Stimulated activated CD4-positive, alpha-beta T cell treated with anti-CD3 and anti-CD28 coated beads, Interleukin-12 subunit alpha, Interleukin-12 subunit beta, amount 100 ng/mL, for 48 hours (primary cell): ENCODE results near the gene APBB2.
"Not testable (repeated sequence)": the region's sequence is repeated elsewhere in the genome, so short reads cannot be mapped to it uniquely, and the experiment has no call there.

Experiments used
- DNase-seq, 3 donors: peaks; one replicate each; pipeline ENCODE4 v3.0.0-alpha.2; 2020; ENCODE audit warnings: low read depth in 2 of 3, low spot score in 1 of 3

Gene APBB2

DNA sequence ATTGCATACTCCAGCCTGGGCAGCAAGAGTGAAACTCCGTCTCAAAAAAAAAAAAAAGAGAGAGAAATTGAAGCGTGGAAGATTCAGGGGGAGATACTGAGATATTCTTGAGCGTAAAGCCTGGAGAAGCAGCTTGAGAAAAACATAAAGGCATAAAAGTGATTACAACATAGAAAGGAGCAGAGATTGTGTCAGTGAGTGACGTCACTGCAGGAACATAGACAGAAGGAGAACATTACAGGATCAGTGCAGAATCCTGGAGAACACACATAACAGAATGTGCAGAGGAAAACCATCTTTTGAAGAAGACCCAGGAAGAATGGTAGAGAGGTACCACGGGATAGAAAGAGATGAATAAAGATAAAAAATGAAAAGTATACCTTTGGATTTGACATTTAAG is 147.0 kb downstream of the APBB2 start:
- DNase-seq: no peak

DNA sequence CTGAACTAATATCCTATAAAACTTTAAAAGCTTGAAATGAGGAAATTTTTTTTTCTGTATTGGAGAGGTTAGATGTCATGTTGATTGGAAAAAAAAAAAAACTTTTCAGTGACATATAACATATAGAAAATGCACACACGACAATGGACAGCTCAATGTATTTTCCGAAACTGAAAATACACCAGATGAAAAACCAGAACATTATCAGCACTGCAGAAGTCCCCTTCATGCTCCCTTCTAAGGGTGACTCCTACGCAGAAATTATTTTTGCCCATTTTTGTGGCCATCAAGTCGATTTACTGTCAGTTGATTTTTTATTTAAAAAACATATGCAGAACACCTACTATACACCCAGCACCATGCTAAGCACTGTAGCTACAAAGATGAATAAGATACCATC is 148.3 kb downstream of the APBB2 start:
- no peak for DNase-seq

DNA sequence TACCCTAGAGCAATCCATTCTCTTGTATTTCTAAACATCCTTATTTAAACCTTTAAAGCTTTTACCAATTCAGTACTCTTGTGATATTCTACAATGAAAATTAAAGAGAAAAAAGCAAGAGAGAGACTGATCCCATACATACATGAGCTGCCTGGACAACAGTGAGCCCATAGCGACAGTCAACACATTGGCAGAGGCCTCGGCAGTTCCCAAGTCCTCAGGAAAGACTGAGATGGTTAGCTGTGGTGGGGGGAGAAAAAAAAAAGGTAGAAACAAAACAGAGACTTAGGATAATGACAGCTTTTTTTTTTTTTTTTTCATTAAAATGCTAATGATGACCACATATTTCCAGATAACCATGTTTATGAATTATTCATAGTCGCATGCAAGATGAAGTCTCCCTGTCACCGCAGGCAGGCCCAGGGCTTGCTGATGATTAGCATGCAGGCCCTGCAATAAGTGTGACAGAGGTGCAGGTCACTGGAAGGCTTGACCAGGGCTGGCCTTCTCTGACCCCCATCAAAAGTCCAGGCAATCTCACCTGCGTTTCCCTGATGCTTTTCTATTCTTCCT is 148.8 kb downstream of the APBB2 start:
- no peak for DNase-seq

DNA sequence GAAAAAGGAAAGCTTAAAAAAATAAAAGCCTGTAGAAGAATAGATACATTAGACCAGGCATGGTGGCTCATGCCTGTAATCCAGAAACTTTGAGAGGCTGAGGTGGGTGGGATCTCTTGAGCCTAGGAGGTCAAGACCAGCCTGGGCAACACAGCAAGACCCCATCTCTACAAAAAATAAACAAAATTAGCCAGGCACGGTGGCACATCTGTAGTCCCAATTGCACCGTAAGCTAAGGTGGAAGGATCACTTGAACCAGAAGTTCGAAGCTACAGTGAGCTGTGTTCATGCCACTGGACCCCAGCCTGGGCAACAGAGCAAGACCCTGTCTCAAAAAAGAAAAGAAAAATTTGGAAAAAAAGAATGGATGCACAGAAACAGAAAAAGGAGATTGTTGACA is 149.4 kb downstream of the APBB2 start:
- no peak for DNase-seq

DNA sequence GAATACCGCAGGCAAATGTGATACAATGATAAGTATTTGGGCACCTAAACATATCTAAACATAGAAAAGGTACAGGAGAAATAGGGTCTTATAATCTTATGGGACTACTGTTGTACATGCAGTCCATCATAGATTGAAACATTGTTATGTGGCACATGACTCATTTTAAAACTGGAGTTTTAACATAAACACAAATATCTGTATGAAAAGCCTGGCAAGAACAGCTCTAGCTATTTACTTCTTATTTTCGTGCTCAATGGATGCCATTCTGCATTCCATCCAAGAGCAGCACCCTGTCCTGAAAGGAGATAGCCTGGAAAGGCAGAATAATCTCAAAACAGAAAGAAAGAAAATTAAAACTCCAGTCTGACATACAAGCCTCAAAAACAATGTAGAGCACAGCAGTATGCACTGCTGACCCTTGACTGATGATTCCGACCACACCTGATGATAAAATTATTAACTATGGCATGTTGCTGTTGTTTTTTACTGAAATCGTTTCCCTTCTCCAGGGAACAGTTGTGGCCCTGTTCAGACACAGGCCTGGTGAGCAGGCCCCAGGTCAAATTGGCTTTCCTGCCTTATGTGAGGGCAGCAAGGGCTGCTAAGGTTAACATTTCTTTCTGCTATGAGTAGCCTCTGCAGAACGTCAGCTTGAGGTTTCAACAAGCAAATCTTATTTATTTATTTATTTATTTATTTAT is 152.7 kb downstream of the APBB2 start:
- DNase-seq: no peak

DNA sequence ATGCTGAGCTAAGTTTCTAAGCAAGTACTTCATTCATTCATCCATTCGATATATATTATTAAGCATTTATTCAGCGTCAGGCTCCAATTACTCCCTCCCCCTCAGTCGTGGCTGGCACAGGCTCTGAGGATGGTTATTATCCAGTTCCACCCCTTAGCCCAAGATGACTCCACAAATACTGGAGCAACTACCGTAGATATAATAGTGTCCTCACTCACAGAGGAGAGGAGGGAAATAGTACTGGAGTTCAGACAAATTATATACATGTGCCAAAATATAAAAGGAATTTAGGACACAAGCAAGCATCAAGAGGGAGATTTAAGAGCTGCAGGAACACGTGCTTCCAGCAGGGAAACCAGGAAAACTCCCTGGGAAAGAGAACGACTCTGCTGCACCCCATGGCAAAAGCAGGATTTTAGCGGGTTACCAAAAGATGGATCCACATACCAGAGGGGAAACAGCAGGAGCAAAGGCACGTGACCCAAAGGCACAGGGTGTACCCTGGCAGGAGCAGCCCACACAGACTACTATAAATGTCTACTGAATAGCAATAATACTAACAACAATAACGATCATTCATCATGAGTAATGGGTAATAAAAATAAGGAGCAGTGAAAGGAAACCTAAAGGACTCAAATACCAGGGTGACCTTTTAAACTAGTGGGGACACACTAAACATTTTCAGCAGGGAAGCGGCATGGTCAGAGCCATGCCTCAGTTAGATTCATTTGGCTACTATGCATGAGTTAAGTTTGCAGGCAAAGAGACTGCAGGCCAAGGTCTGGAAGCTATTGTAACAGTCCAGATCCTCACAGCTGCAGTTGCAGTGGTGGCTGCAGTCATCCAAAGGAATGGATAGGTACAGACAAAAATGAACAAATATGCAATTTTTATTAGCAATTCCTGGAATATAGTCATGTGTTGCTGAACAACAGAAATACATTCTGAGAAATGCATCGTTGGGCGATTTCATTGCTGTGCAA is 153.7 kb downstream of the APBB2 start:
- DNase-seq: no peak

DNA sequence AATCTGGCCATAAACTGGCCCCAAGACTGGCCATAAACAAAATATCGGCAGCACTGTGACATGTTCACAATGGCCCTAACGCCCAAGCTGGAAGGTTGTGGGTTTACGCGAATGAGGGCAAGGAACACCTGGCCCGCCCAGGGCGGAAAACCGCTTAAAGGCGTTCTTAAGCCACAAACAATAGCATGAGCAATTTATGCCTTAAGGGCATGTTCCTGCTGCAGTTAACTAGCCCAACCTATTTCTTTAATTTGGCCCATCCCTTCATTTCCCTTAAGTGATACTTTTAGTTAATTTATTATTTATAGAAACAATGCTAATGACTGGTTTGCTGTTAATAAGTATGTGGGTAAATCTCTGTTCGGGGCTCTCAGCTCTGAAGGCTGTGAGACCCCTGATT is 154.9 kb downstream of the APBB2 start:
- DNase-seq: not testable (repeated sequence)

DNA sequence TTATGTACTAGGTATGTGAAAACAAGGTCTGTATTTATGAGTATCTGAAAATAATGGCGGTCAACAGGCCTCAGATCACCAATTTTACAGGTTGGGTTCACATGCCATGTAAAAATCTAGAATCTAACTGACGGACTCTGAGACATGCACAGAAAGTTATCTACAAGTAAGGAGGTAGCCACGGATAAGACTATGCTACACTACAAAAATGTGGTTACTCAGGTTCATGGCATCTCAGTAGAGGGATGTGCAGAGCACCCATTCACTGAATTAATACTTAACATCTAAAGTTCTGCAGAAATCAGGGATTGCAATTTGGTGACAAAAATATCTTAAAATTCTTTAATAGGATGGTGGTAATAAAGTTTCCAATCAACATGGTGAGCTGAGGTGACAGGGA is 155.9 kb downstream of the APBB2 start:
- no peak for DNase-seq

DNA sequence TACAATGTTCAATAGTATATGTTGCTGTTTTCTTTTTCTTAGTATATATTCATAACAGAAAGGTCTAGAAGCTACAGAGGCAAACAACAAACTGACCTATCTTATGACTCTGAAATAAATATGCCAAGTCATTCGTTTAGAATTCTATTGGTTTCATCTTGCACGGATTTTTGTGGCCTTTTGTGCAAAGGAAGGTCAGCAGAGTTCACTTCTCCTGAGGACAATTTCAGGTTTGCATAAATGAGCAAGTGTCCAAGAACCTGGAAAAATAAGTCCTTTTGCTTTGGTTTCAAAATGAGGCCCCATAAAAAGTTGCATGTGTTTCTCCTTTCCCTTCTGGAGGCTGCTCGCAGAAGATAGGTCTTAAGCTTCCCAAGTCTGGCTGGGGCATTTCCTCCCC is 156.9 kb downstream of the APBB2 start:
- no peak for DNase-seq

DNA sequence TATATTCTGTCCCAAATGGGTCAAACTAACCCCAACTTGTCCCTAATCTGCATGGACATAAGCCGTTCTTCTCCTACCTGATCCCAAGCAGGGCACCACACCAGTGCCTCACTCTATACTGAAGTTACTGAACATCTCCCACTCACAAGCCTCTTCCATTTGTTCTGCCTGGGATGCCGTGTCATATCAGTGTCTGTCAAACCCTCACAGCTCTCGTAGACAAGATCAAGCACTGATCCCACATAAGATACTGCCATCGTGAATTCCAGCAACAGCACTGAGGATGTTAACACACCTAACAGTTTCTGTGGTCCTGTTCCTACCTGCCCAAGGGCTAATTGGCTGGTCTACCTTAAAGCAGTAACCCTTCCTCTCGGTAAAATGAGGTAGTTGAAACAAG is 162.1 kb downstream of the APBB2 start:
- no peak for DNase-seq

DNA sequence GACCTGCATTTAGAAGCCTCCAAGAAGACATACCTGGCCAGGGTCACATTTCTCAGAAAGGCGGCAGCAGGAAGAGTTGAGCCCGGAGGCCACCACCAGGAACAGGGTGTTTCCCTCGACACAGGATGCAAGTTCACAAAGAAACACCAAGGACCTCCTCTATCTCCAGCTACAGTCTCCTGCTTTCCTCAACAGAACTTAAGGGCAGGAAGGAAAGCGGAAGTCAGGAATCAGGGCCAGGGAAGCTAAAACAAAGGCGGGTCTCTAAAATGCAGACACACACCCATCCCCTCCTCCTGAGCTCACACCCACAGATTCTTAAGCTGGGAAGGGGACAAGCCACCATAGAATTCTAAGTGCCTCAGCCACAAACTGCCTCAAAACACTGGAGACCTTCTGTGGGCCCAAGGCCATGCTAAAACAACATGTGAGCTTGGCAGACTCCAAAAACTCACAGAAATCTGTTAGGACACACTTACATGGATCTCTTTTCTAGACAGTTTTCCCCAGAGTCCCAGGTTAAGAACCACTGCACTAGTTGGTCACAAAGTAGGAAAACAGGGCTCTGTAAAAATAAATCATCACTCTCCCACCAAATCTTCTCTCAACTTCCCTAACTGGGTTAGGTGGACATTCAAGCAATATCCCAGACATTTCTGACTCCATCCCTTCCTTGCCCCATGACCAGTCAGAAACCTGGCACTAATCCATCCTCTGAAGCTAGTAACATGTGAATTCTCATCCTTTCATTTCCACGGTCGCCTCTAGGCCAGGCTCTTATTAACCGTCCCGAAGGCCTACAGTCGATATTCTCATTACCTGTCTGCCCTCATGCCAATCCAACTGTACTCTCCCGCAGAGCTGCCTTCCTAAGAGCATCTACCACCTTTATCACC is 163.2 kb downstream of the APBB2 start:
- no peak for DNase-seq

DNA sequence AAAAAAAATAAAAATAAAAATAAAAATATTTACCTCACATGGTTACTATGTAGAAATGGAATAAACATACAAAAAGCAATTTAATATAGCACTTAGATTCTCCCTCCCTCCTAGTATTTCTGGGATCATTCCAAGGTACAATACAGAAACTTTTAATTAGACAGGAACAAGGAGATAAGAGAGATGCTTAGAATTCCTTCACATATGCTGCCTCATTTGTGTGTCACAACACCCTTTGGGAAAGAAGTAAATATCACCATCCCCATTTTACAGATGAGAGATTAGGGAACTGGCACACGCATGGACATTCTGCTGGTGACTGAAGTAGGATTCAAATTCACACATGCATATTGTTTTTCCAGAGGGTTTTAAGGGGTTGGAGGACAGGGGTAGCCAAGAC is 164.2 kb downstream of the APBB2 start:
- no peak for DNase-seq

DNA sequence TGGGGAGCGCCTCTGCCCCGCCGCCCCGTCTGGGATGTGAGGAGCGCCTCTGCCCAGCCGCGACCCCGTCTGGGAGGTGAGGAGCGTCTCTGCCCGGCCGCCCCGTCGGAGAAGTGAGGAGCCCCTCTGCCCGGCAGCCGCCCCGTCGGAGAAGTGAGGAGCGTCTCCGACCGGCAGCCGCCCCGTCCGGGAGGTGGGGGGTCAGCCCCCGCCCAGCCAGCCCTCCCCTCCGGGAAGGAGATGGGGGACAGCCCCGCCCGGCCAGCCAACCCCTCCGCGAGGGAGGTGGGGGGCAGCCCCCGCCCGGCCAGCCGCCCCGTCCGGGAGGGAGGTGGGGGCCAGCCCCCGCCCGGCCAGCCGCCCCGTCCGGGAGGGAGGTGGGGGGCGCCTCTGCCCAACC is 165.2 kb downstream of the APBB2 start:
- DNase-seq: not testable (repeated sequence)

DNA sequence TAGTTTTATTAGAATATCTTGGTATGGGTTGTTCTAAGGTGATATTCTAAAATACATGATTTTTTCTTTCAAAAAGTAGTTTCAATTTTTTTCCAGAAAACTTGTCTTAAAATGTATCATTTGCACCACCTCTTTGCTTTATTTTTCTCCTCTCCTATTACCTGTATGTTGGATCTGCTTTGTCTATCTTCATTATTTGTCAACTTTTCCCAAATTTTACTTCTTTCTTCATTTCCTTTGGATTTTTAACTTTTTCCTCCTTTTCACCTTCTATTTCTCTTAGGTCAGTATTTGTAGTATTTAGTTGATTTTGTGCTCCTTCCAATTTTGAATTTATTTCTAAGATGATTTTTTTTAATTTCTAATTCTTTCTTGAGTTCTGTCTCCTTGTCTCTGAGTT is 169.6 kb downstream of the APBB2 start:
- DNase-seq: no peak

DNA sequence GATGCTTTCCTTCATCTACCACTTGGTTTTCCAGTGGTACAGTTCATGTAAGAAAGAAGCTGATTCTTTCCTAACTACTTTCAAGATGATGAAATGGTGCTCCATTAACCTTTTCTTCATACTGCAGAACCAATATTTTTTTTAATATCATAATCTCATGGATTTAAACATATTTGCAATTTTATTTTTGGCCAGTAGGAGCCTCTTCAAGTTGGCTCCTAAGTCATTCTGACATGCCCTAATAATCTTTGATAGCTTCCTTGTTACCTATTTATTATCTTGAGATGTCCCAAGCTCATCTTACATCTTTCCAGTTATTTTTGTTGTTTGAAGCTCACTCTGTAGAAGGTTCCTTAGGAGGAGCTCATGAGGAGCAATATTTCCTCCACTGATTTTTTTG is 170.2 kb downstream of the APBB2 start:
- DNase-seq: no peak

DNA sequence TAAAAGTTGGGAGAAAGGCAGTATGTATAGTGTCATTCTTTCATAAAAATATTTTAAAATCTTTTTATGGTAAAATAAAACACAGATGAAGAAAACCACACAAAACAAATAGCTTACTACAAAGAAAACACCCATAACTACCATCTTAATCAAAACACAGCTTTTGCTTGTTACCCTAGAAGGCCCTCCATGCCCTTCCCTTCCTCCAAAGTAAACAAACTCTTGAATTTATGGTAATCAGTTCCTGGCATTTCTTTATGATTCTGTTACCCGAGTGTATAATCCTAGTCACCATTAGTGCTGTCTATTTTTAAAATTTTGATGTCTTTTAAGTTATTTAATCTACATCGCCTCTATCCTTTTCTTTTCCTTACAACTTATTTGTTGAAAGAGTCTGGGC is 170.9 kb downstream of the APBB2 start:
- no peak for DNase-seq

DNA sequence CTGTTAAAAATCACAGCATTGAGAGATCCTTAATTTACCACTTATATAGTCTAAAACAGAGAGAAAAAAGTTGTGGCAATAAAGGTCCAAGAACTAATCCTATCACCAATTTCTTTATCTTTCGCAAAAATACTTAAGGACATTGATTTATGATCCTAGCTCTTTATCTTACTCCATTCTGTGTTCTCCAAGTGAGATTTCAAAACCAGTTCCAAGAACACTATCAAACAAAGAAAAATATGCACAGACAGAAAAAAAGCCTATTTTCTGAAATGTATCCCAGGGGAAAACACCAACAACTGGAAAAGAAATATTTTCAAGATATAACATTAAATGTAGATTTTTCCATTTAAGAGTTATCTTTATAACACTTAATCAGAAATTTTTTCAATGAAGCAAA is 172.8 kb downstream of the APBB2 start:
- no peak for DNase-seq

DNA sequence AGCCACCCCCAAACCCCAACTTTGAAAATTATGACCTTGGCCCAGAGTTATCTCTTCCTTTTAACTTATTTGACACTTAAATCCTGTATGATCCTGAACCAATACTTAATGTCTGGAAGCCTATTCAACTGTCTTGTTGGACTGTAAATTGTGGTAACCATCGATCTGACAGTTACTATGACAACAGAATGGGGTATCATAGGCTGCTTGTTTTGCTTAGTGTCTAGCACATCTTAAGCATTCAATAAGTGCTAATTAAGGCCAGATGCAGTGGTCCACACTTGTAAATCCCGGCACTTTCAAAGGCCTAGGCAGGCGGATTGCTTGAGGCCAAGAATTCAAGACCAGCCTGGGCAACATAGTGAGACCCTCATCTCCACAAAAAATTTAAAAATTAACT is 175.0 kb downstream of the APBB2 start:
- no peak for DNase-seq

DNA sequence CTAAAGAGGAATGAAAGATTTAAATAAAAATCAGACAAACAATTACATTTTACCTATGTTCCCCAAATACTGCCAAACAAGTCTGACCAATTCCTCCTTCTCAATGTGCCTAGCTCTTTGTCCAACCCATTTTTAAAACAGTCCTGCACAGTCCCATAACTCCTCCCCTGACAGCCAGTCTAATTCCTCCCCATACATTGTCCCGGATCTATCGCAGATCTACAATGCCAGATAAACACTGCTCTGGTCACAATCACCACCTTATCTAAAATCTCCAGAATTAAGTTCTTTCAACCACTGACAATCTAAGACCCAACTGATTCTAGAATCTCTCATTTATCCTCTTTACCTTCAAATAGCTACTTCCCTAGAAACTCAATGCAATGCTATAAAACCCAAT is 176.0 kb downstream of the APBB2 start:
- no peak for DNase-seq

DNA sequence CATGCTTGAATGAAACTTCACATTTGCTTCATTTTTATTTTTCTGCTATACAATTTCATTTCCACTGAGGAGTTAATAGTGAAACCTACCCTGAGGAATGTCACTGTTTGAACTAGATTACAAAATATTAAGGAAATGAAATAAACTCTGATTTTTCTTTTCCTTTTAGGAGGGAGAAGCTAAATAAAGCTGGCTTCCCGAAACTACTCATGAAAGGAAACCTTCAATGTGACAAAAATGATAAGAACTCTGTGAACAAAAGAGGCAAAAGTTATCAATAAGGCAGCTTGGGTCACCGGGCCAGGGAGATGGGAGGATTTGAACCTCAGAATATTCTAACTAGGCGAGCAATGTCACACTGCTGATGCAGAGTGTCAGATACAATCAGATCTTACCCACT is 185.2 kb downstream of the APBB2 start:
- no peak for DNase-seq

DNA sequence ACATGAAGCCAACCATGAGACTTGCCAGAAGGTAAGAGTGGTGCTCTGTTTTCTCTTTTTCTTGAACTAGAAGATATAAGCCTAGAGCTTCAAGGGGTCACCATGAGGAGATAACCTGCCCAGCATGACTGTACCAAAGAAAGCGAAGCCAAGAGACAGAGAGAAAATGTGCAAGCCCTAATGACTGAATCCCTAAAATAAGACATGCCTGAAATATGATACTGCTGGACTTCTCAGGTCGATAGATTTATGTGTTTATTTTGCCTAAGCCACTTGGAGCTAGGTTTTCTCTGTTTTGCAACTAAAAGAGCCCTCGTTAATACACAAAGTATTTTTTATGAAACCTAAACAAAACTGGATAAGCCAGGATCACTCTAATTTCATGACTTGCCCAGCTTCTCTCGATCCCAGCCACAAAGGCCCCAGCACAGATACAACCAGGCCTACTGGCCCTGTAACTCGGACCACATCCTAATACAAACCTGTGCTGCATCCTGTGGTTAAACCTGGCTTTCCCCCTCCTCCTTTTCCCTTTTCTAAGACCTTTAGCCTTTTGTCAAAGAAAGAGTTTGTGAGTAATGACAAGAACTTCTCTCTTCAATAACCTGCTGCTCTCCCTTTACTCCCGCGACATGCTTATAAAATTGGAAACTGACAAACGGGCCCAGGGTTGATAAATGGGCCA is 185.8 kb downstream of the APBB2 start:
- no peak for DNase-seq
